Activated B cell treated with CpG ODN at 0.5 μM for 24 hours (primary cell): ENCODE results near the gene LMCD1. TPM values are rescaled to one million over a fixed set of nuclear protein-coding genes. Genes with fewer than 3 reads are reported as not detected.

ENCODE experiments used
- ATAC-seq: fragments of 200-7000 bp; cut with Tn5 transposase; one replicate; pipeline ENCODE4 v1.10.0; 2021; ENCODE audit warnings: low read depth, mild to moderate bottlenecking, moderate library complexity
- CTCF ChIA-PET: fragments of 350-600 bp; sonication (Branson Sonifier 250); formaldehyde crosslinking; loops from one replicate; lab custom pipeline; 2021; ENCODE audit warnings: antibody characterized with exemption; lab: Charles Lee
- POLR2A ChIA-PET: fragments of 350-600 bp; sonication (Branson Sonifier 250); formaldehyde crosslinking; loops from one replicate; lab custom pipeline; 2021; ENCODE audit warnings: antibody characterized with exemption; lab: Charles Lee
- DNase-seq: peaks from one replicate; pipeline ENCODE4 v3.0.0; 2022
- H3K27ac Mint-ChIP-seq: one replicate; pipeline ENCODE4 v1.8.0; 2020; ENCODE audit warnings: mixed read lengths
- H3K27me3 Mint-ChIP-seq: one replicate; pipeline ENCODE4 v1.8.0; 2021; ENCODE audit warnings: mixed read lengths
- H3K36me3 Mint-ChIP-seq: one replicate; pipeline ENCODE4 v1.8.0; 2021; ENCODE audit warnings: low read depth, mixed read lengths
- H3K4me1 Mint-ChIP-seq: one replicate; pipeline ENCODE4 v1.8.0; 2021; ENCODE audit warnings: mixed read lengths
- H3K4me3 Mint-ChIP-seq: one replicate; pipeline ENCODE4 v1.8.0; 2020; ENCODE audit warnings: mild to moderate bottlenecking, mixed read lengths
- H3K9me3 Mint-ChIP-seq: one replicate; pipeline ENCODE4 v1.8.0; 2020; ENCODE audit warnings: mixed read lengths
- CTCF ChIP-seq: fragments of 200-600 bp; IDR thresholded peaks from one replicate; pipeline ENCODE4 v1.8.0; 2022; ENCODE audit warnings: antibody characterized with exemption, mild to moderate bottlenecking
- intact Hi-C: fragments of 100-400 bp; cut with micrococcal nuclease; formaldehyde crosslinking; loops from one replicate; pipeline ENCODE4 v1.15.1; 2024
- total RNA-seq: library from RNA; stranded (reverse); gene quantifications from 2 replicates; pipeline ENCODE4 v1.2.3, GENCODE V29; 2022

LMCD1 gene
- total RNA-seq, 1 donor from 2014 or later: 6.0 TPM

DNA sequence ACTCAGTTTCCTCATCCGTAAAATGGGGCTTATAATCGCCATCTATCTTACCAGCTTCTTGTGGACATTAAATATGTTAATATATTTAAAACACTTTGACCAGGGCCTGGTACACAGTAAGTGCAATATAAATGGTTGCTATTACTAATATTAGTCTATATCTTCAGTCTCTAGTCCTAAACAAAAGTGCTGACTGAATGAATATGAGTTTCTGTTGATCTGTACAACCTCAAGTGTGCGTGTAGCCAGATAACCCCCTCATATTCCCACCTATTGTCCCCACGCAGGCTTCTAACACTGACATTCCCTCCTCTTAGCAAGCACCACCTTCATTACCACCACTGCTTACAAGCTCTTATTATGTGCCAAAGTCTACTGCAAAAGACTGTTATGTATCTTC lies 27.6 kb upstream of the LMCD1 start:
- Mint-ChIP-seq H3K4me1 (no peaks in the 10 kb centered on the region), H3K4me3 (no peak overlapping the region), H3K36me3 (no peaks in the 10 kb centered on the region), H3K27me3 (no peaks in the 10 kb centered on the region), H3K9me3 (no peaks in the 10 kb centered on the region), H3K27ac (no peak overlapping the region)
- TF ChIP-seq CTCF: no peak
- DNase-seq (no peak), ATAC-seq (no peak)
- ChIA-PET POLR2A (no interaction called here), CTCF (no interaction called here)
- intact Hi-C loops: no loop called here

- no peak overlapping the region for H3K27ac Mint-ChIP-seq
- no peaks in the 10 kb centered on the region for H3K9me3 Mint-ChIP-seq
- ATAC-seq (no peak), DNase-seq (no peak)
- intact Hi-C loops: no loop called here
- no peaks in the 10 kb centered on the region for H3K4me1 Mint-ChIP-seq
- no peaks in the 10 kb centered on the region for H3K36me3 Mint-ChIP-seq
- CTCF ChIA-PET: no interaction called here
- H3K27me3 Mint-ChIP-seq: no peaks in the 10 kb centered on the region
- no peak for TF ChIP-seq CTCF
- POLR2A ChIA-PET: no interaction called here
- no peak overlapping the region for H3K4me3 Mint-ChIP-seq
Observed at GRCh38 chr3:8474991-8475390, 26.6 kb upstream of the LMCD1 start.

- no peak for TF ChIP-seq CTCF
- H3K4me1 Mint-ChIP-seq: no peaks in the 10 kb centered on the region
- no peaks in the 10 kb centered on the region for H3K9me3 Mint-ChIP-seq
- H3K27me3 Mint-ChIP-seq: no peaks in the 10 kb centered on the region
- ChIA-PET CTCF (no interaction called here), POLR2A (no interaction called here)
- H3K27ac Mint-ChIP-seq: no peak overlapping the region
- H3K4me3 Mint-ChIP-seq: no peak overlapping the region
- ATAC-seq (no peak), DNase-seq (no peak)
- H3K36me3 Mint-ChIP-seq: no peaks in the 10 kb centered on the region
- intact Hi-C loops: no loop called here
Observed at GRCh38 chr3:8480699-8481098, 20.9 kb upstream of the LMCD1 start.

DNA sequence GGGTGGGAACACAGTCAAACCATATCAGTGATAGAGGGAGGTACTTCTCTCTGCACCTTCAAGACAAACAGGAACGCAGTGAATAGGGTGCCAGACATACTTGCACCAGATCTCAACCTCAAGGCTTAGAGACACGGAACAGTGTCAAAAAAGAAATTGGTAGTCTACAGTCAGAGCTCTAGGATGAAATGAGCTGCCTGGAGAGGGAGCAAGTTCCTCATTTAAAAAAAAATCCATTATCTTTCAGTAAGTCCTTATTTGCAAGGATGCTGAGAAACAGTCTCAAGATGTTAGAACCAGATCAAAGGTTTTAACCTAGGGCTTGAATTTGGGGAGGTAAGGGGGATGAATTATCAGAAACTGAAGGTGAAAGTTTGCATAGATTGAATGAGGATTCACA lies 20.2 kb upstream of the LMCD1 start:
- Mint-ChIP-seq H3K4me1 (no peaks in the 10 kb centered on the region), H3K27me3 (no peaks in the 10 kb centered on the region), H3K27ac (no peak overlapping the region), H3K36me3 (no peaks in the 10 kb centered on the region), H3K9me3 (no peaks in the 10 kb centered on the region), H3K4me3 (no peak overlapping the region)
- POLR2A ChIA-PET: no interaction called here
- no peak for TF ChIP-seq CTCF
- CTCF ChIA-PET: no interaction called here
- no peak for ATAC-seq
- no peak for DNase-seq
- intact Hi-C loops: no loop called here

DNA sequence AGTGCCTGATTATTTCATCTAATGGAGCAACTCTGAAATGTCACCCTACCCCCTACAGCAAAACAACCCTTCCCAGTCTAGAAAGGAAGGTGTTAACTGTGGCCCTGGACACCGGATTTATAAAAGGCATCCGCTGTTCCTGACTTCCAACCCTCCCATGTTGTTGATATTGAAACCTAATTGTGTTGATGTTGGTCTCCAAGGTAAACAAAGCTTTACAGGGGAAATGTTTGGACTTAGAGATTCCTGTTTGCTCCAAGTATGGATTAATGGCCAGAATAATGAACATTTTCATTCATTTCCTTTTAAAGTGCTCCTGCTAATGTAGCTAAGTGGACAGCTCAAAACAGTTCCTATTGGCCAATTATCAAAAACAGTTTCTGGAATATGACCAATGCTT lies 19.4 kb upstream of the LMCD1 start:
- POLR2A ChIA-PET: no interaction called here
- intact Hi-C loops: no loop called here

More for the DNA sequence above, 19.4 kb upstream of the LMCD1 start:
- DNase-seq (no peak), ATAC-seq (no peak)
- CTCF ChIA-PET: no interaction called here
- H3K27ac Mint-ChIP-seq: no peak overlapping the region
- H3K27me3 Mint-ChIP-seq: no peaks in the 10 kb centered on the region
- TF ChIP-seq CTCF: no peak
- H3K4me1 Mint-ChIP-seq: no peaks in the 10 kb centered on the region
- no peaks in the 10 kb centered on the region for H3K36me3 Mint-ChIP-seq
- H3K4me3 Mint-ChIP-seq: no peak overlapping the region
- no peaks in the 10 kb centered on the region for H3K9me3 Mint-ChIP-seq
